ENCODE measurements around the gene COPE.
"Not testable (repeated sequence)": the region's sequence is repeated elsewhere in the genome, so short reads cannot be mapped to it uniquely, and the experiment has no call there.

The COPE gene

DNA sequence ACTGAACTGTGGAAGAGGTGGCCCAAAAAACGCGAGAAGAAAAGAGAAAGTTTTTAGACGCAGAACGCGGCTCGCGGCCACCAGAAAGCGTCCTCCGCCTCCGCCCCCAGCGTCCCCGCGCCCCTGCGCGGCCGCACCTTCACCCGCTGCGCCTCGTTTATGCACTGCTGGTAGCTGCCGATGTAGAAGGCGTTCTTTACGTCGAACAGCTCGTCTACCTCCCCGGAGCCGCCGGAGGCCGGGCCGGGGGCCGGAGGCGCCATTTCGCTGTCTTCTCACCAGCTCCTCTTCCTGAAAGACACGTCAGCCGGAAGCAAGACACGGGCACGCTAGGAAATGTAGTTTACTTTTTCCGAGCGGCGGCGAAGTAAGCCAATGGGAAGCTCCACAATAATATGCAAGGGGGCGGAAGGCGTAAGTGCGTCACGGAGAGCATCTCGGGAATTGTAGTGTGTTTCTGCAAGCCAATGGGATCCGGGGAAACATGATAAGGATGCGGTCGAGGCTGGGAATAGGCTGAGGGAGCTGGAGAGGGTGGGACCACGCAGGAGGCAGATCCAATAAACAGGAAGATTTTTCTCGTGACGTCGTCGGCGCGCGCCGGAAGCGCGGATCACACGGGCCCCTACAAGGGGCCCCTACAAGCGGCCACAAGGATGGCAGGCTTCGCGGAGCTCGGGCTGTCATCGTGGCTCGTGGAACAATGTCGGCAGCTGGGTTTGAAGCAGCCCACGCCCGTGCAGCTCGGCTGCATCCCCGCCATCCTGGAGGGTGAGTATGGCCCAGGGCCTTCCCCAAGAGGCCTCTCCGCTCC, at the start of gene COPE, which contains the start of gene DDX49:
COPE (minus strand) TSS at position 302 of the 814 bp plus-strand sequence; CDS start at position 263, 39 bp downstream.
DDX49 (plus strand) TSS at position 630 of the 814 bp plus-strand sequence; CDS start at position 657, 27 bp downstream.
- DNase-seq: peak; percentile 99

- peak; percentile 88 for DNase-seq
Measured at GRCh38 chr19:18967358-18968146, 48.4 kb upstream of the COPE start.

DNA sequence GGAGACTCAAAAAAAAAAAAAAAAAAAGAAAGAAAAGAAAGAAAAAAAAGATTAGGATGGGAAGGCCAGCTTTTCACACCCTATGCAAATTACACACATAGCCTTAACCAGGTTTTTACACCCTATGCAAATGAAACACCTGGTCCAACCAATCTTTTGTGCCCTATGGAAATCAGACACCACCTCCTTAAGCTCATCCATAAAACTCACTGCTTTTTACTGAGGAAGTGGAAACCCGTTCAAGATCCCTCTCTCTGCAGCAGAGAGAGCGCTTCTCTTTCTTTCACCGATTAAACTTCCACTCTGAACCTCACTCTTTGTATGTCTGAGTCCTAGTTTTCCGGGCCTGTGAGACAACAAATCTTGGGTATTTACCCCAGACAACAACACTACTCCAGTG, 47.1 kb upstream of the COPE start:
- DNase-seq: no peak

- DNase-seq: no peak
Measured at GRCh38 chr19:18964121-18964520, 44.9 kb upstream of the COPE start.

- DNase-seq: no peak
Measured at GRCh38 chr19:18961767-18962620, 42.8 kb upstream of the COPE start.

DNA sequence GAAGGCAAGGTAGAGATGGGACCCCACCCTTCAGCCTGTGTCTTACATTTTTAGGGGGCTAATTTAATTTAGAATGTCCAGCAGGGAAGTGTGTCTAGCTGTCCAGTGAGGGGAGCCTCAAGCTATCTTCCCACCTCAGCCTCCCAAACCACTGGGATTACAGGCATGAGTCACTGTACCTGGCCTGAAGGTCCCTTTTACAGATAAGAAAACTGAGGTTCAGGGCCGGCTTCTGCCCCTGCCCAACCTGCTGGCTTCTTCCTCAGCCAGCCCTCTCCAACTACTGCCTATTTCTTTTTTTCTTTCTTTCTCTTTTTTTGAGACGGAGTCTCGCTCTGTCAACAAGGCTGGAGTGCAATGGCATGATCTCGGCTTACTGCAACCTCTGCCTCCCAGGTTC, 41.2 kb upstream of the COPE start:
- no peak for DNase-seq

DNA sequence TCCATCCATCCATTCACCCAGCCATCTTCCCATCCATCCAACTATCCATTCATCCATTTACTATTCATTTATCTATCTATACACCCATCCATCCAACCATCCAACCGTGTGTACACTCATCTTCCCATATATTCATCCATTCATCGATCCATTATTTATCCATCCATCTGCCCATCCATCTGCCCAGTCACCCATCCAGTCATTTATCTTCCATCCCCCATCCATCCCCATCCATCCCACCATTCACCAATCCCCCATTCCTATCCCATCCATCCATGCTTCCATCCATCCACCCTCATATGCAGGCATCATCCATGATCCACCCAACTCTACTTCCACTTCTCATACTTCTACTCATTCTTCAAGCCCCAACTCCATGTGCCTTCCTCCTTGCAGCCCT, 35.9 kb upstream of the COPE start:
- no peak for DNase-seq

GRCh38 chr19:18954094-18954493, 34.9 kb upstream of the COPE start:
- no peak for DNase-seq

- not testable (repeated sequence) for DNase-seq
Measured at GRCh38 chr19:18952364-18953003, 33.3 kb upstream of the COPE start.

DNA sequence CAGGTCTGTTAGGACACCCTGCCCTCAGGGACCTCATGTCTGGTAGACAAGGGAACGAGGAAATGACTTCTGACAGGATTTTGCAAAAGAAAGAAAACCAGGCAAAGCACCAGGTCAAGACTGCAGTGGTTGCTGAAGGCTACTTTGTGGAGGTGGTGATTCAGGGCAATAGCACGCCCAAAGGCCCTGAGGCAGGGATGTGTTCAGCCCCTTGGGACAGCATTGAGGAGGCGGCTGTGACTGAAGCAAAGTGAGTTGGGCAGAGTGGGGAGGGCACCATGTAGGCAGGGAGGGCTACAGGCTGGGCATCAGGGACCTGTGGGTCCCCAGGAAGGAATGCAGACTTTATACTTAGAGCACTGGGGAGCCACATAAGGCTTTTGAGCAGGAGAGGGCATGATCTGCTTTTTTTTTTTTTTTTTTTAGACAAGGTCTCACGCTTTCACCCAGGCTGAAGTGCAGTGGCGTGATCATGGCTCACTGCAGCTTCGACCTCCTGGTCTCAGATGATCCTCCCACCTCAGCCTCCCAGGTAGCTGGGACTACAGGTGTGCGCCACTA, 32.6 kb upstream of the COPE start:
- DNase-seq: no peak

GRCh38 chr19:18949858-18950257, 30.7 kb upstream of the COPE start:
- no peak for DNase-seq

DNA sequence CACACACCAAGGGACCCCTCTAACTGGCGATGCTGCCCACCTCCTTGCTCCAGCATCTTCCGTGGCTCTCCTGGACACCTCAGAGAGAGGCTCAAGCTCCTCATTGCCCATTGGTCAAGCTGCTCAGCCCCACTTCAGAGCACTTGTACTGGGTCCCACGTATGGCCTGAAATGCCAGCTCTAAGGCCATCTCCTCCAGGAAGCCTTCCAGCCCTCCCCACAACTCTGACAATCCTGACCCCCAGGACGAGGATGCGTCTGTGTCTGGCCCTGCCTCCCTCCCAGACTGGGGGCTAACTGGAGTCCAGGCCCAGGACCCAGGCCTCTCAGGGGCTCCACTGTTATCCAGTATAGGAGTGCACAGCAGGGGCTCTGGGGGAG, 29.8 kb upstream of the COPE start:
- no peak for DNase-seq

GRCh38 chr19:18948075-18948975, 29.1 kb upstream of the COPE start:
- no peak for DNase-seq

DNA sequence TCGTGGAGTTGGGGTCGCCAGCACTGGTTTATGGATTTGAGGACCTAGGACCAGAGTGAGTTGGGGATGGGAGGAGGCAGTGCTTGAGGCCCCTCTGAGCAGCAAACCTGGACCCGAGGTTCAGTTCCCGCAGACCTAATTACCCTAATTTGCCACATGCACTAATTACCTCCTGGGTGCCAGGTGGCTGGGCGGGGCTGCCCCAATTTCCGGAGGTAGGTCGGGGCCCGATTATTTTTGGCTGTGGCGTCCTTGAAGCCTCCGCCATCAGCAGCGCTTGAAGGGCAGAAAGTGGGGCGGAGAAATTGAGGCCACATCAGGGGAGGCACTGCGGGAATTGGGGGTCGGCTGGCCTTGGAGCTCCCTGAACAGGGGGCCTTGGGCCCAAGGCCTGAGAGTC, 27.7 kb upstream of the COPE start:
- DNase-seq: no peak

DNA sequence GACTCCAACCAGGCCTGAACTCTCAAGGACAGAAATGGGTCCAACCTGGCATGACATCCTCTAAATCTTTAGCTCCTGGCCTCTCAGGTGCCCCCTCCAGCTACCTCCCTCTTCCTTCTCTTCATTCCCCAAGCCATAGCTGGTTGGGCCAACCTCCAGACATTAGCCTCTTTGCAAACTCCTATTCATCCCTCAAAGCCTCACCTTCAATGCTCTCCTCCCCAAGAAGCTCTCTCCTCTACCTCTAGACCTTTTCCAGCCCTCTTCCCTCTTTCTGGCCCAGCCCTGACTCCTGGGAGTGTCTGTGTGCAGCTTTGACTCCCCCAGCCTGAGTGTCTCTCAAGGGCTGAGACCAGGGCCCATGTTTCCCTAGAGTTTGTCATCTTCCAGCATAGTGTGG, 27.1 kb upstream of the COPE start:
- no peak for DNase-seq

GRCh38 chr19:18945297-18945696, 26.1 kb upstream of the COPE start:
- DNase-seq: no peak

DNA sequence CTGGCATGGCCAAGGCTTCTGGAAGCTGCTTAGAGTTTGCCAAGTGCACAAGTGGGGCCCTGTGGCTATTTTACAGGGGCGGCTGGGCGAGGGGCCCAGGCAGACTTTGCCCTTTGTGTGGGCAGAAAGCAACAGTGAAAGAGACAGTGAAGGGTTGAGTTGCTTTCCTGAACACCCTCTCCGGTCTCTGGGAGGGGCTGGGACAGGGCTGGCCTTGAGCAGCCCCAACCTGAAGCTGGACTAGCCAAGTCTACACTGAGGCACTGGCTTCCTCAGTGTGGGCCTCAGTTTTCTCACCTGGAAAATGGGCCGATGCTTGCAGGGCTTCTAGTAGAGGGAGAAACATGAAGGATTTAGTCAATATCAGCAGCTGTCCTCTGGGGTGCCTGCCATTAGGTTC, 24.3 kb upstream of the COPE start:
- no peak for DNase-seq

DNA sequence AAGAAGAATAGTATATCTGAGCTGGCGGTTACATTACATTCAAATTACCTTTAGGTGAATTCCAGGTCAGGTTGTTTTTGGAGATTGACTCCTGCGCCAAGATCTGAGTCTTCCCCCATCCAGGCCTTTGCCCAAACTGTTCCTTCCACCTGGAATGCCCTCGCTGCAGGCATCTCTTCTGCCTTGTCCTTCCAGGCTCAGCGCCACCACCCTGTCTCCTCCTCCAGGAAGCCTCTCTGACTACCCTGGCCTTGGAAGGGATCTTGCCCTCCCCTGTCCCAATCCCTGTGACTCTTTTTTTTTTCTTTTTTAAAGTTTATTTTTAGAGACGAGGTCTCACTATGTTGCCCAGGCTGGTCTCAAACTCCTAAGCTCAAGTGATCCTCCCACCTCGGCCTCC, 23.5 kb upstream of the COPE start:
- no peak for DNase-seq

DNA sequence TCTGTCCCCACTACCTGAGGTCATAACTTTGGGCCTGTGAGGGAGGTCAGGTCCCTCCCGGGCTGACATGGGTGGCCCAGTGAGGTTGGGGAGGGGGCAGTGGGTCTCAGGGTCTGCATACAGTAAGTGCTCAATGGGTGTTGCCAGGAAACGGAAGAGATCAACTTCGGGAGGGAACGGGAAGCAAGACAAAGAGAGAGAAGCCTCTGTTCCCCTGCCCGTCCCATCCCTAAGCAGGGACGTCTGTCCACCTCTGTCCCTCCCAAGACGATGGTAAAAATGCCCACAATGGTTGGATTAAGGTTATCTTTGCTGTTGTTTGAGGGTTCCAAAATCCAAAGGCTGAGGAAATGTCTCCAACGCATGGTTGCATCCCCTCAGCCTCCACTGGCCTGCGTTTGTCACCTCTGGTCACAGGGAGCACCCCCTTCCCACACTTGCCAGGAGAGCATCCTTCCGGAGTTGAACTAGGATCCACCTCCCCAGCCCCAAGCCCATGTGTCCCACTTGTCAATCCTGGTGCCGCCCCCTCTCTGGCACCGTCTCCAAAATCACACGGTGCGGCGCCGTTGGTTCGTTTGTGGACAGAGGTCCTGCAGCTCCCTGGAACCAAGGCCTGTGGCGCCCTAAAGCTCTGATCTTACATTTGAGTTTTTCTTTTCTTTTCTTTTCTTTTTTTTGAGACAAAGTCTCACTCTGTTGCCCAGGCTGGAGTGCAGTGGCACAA, 22.6 kb upstream of the COPE start:
- no peak for DNase-seq

All from GF-D8 (cell line).